ENCODE results near the gene ALAS1.

ALAS1 gene

GRCh38 chr3:52243791-52244628, 46.0 kb downstream of the ALAS1 start:
- no peak overlapping the region for H3K4me3 ChIP-seq (ENCODE audit: low read depth, low read length)
- no peak for DNase-seq (ENCODE audit: low read depth, low spot score)
- in situ Hi-C loops (cut with HindIII; ENCODE audit: low sequenced_read_pairs) = no loop called here
- TF ChIP-seq CTCF (IDR thresholded peaks at IDR 0.05; ENCODE audit: low read depth, low read length) = no peak

- DNase-seq (ENCODE audit: low read depth, low spot score) = peak; percentile 33
- no peak for TF ChIP-seq CTCF (IDR thresholded peaks at IDR 0.05; ENCODE audit: low read depth, low read length)
- H3K4me3 ChIP-seq (ENCODE audit: low read depth, low read length) = peak within 1 kb of the TSS; percentile 49
- in situ Hi-C loops (cut with HindIII; ENCODE audit: low sequenced_read_pairs) = no loop called here
Measured at GRCh38 chr3:52245322-52246263, 47.6 kb downstream of the ALAS1 start, which contains the start of gene PPM1M. PPM1M (plus strand) TSS chr3:52245759; CDS start chr3:52245825, 66 bp downstream.

GRCh38 chr3:52246264-52246620, 48.3 kb downstream of the ALAS1 start:
- in situ Hi-C loops (cut with HindIII; ENCODE audit: low sequenced_read_pairs) = no loop called here
- no peak for TF ChIP-seq CTCF (IDR thresholded peaks at IDR 0.05; ENCODE audit: low read depth, low read length)
- H3K4me3 ChIP-seq (ENCODE audit: low read depth, low read length) = peak overlapping the region; percentile 49
- DNase-seq (ENCODE audit: low read depth, low spot score) = no peak

GRCh38 chr3:52246728-52247408, 48.9 kb downstream of the ALAS1 start:
- no peak overlapping the region for H3K4me3 ChIP-seq (ENCODE audit: low read depth, low read length)
- DNase-seq (ENCODE audit: low read depth, low spot score) = no peak
- no peak for TF ChIP-seq CTCF (IDR thresholded peaks at IDR 0.05; ENCODE audit: low read depth, low read length)

GRCh38 chr3:52247409-52248164, 49.6 kb downstream of the ALAS1 start:
- no peak for DNase-seq (ENCODE audit: low read depth, low spot score)
- TF ChIP-seq CTCF (IDR thresholded peaks at IDR 0.05; ENCODE audit: low read depth, low read length) = no peak
- H3K4me3 ChIP-seq (ENCODE audit: low read depth, low read length) = no peak overlapping the region
- in situ Hi-C loops (cut with HindIII; ENCODE audit: low sequenced_read_pairs) = no loop called here

More at GRCh38 chr3:52246728-52247408, 48.9 kb downstream of the ALAS1 start:
- in situ Hi-C loops (cut with HindIII; ENCODE audit: low sequenced_read_pairs) = no loop called here
